Stimulated activated CD4-positive, alpha-beta T cell treated with anti-CD3 and anti-CD28 coated beads, Interleukin-4, amount 100 ng/mL, for 48 hours (primary cell): Measurements from ENCODE around the gene GBP3.
"Not testable (repeated sequence)": the region's sequence is repeated elsewhere in the genome, so short reads cannot be mapped to it uniquely, and the experiment has no call there.

Source experiments
- DNase-seq, 2 donors: peaks; one replicate each; pipeline ENCODE4 v3.0.0-alpha.2; 2020; ENCODE audit warnings: low read depth in 2 of 2

The GBP3 gene

GRCh38 chr1:89022167-89022959 is at the start of gene GBP3:
Gene GBP3 (minus strand): TSS chr1:89022866. CDS start chr1:89020721, 2,145 bp downstream.
- no peak for DNase-seq

- no peak for DNase-seq
Observed at GRCh38 chr1:89070509-89070908, 47.8 kb upstream of the GBP3 start.

GRCh38 chr1:89069951-89070350 is 47.3 kb upstream of the GBP3 start:
- no peak for DNase-seq

- DNase-seq, result no peak
Observed at GRCh38 chr1:89068291-89068690, 45.6 kb upstream of the GBP3 start.

GRCh38 chr1:89065079-89065868 is 42.6 kb upstream of the GBP3 start, which contains the start of gene GBP1:
Gene GBP1 (minus strand): TSS chr1:89065208. CDS start chr1:89063234, 1,974 bp downstream.
- no peak for DNase-seq

- no peak for DNase-seq
Observed at GRCh38 chr1:89064632-89065031, 42.0 kb upstream of the GBP3 start.

- no peak for DNase-seq
Observed at GRCh38 chr1:89063094-89063493, 40.4 kb upstream of the GBP3 start.

- no peak for DNase-seq
Observed at GRCh38 chr1:89060091-89060490, 37.4 kb upstream of the GBP3 start.

- DNase-seq, result no peak
Observed at GRCh38 chr1:89051955-89052312, 29.3 kb upstream of the GBP3 start.

GRCh38 chr1:89051300-89051954 is 28.8 kb upstream of the GBP3 start:
- DNase-seq, result no peak

- no peak for DNase-seq
Observed at GRCh38 chr1:89050649-89051033, 28.0 kb upstream of the GBP3 start.

GRCh38 chr1:89049901-89050648 is 27.4 kb upstream of the GBP3 start:
- DNase-seq, result not testable (repeated sequence)

GRCh38 chr1:89049187-89049586 is 26.5 kb upstream of the GBP3 start:
- DNase-seq, result not testable (repeated sequence)

GRCh38 chr1:89047734-89048133 is 25.1 kb upstream of the GBP3 start:
- DNase-seq, result no peak

- DNase-seq, result peak in 1 of 2 donors; percentile 24
Observed at GRCh38 chr1:89046318-89047183, 23.9 kb upstream of the GBP3 start.

GRCh38 chr1:89044970-89045721 is 22.5 kb upstream of the GBP3 start:
- no peak for DNase-seq

- no peak for DNase-seq
Observed at GRCh38 chr1:89043940-89044339, 21.3 kb upstream of the GBP3 start.

- no peak for DNase-seq
Observed at GRCh38 chr1:89042491-89042890, 19.8 kb upstream of the GBP3 start.

- DNase-seq, result no peak
Observed at GRCh38 chr1:89041721-89042120, 19.1 kb upstream of the GBP3 start.

- DNase-seq, result peak in 1 of 2 donors; percentile 13
Observed at GRCh38 chr1:89041119-89041641, 18.5 kb upstream of the GBP3 start.
